ENCODE results near the gene PRMT2.

PRMT2 gene

DNA sequence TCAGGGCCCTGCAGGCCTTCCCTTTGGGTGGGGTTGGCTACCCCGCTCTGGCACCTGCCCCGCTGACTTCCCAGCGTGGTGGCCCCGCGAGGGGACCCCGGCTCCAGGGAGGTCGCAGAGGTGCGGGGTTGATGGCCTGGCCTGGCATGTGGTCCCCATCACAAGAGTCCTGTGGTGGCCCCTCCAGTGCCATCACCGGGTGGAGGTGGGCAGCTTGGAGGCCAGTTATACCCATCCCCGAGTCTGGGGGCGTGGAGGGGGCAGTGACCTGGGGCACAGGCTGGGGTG, 26.8 kb downstream of the PRMT2 start:
- no peak overlapping the region for H3K23ac ChIP-seq (ENCODE audit: low read length)
- H2AK5ac ChIP-seq (ENCODE audit: low read length), result no peak overlapping the region
- no peak overlapping the region for H3K4ac ChIP-seq (ENCODE audit: low read depth, low read length)
- H4K12ac ChIP-seq (ENCODE audit: low read depth, low read length), result no peak overlapping the region
- H2BK12ac ChIP-seq (ENCODE audit: low read length), result no peak overlapping the region
- H3K4me2 ChIP-seq (ENCODE audit: low read length), result no peak overlapping the region
- H2BK120ac ChIP-seq (ENCODE audit: insufficient read depth, low read length, poor library complexity), result no peak overlapping the region
- no peak for DNase-seq
- H3K4me1 ChIP-seq (ENCODE audit: control insufficient read depth in 1 of 2, insufficient read depth in 2 of 2, low read length in 2 of 2), result peaks cover 7 to 18% of the 10 kb centered on the region in 2 experiments
- H2BK5ac ChIP-seq (ENCODE audit: low read depth, low read length, poor library complexity), result no peak overlapping the region
- H3K14ac ChIP-seq (ENCODE audit: low read length), result no peak overlapping the region
- H3K18ac ChIP-seq (ENCODE audit: low read length), result no peak overlapping the region
- no peaks in the 10 kb centered on the region for H3K79me1 ChIP-seq (ENCODE audit: low read length)
- no peak overlapping the region for H3K27ac ChIP-seq (ENCODE audit: low read depth, low read length)
- peaks cover 11% of the 10 kb centered on the region for H3K9me3 ChIP-seq (ENCODE audit: insufficient read depth, low read depth, low read length)
- H4K91ac ChIP-seq (ENCODE audit: low read depth, low read length), result no peak overlapping the region
- no peaks in the 10 kb centered on the region for H3K27me3 ChIP-seq (ENCODE audit: insufficient read depth, low read length)
- H4K8ac ChIP-seq (ENCODE audit: low read depth, low read length), result no peak overlapping the region
- no peak overlapping the region for H3K9ac ChIP-seq (ENCODE audit: low read length)
- peaks cover 25 to 33% of the 10 kb centered on the region in 2 experiments for H3K36me3 ChIP-seq (ENCODE audit: control insufficient read depth in 1 of 2, insufficient read depth in 2 of 2, low read length in 2 of 2)
- no CpG with 5 or more reads among the region's 11 CpGs for WGBS (ENCODE audit: extremely low coverage, insufficient coverage, insufficient read length)
- no peak overlapping the region for H3K4me3 ChIP-seq (ENCODE audit: low read depth, low read length)
- H2AFZ ChIP-seq (ENCODE audit: insufficient read depth, low read length, poor library complexity), result no peak overlapping the region
- no peaks in the 10 kb centered on the region for H3K79me2 ChIP-seq (ENCODE audit: control insufficient read depth, insufficient read depth, low read length, poor library complexity)

DNA sequence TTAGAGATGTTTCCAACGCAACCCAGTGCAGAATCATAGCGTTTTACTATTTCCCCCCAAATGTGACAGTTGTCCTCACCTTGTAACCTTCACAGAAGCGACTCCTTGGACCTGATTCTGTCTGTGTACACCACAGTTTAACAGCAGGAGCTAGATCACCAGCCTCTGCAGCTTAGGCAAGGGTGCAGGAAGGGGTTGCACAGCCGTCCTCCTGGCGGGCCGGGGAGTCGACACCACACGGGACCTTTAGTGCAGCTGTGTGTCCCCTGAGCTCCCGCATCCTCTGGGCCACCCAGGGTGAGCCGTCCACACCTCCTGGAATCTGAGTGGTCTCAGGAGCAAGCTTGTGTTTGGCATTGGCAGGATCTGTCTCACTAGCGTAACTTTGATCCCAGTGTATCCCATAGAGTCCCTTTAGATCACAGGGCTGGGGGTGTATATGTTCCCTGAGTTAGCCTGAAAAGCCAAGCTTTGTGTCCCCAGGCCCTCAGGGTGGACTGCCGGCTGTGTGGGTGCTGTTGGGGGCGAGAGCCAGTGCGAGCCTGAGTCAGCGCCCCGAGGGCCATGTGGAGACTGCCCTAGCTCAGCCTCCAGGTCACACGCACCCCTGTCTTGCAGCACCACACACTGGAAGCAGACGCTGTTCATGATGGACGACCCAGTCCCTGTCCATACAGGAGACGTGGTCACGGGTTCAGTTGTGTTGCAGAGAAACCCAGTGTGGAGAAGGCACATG, 27.5 kb downstream of the PRMT2 start:
- peaks cover 7 to 18% of the 10 kb centered on the region in 2 experiments for H3K4me1 ChIP-seq (ENCODE audit: control insufficient read depth in 1 of 2, insufficient read depth in 2 of 2, low read length in 2 of 2)
- no peak overlapping the region for H3K9ac ChIP-seq (ENCODE audit: low read length)
- no peak overlapping the region for H3K4me3 ChIP-seq (ENCODE audit: low read depth, low read length)
- peaks cover 11% of the 10 kb centered on the region for H3K9me3 ChIP-seq (ENCODE audit: insufficient read depth, low read depth, low read length)
- H2BK12ac ChIP-seq (ENCODE audit: low read length), result no peak overlapping the region
- WGBS (ENCODE audit: extremely low coverage, insufficient coverage, insufficient read length), result no CpG with 5 or more reads among the region's 21 CpGs
- no peak overlapping the region for H3K23ac ChIP-seq (ENCODE audit: low read length)
- no peak overlapping the region for H4K12ac ChIP-seq (ENCODE audit: low read depth, low read length)
- no peak overlapping the region for H2AFZ ChIP-seq (ENCODE audit: insufficient read depth, low read length, poor library complexity)
- no peak overlapping the region for H3K18ac ChIP-seq (ENCODE audit: low read length)
- peaks cover 23 to 32% of the 10 kb centered on the region in 2 experiments for H3K36me3 ChIP-seq (ENCODE audit: control insufficient read depth in 1 of 2, insufficient read depth in 2 of 2, low read length in 2 of 2)
- H3K79me1 ChIP-seq (ENCODE audit: low read length), result peaks cover 4% of the 10 kb centered on the region
- H2BK5ac ChIP-seq (ENCODE audit: low read depth, low read length, poor library complexity), result no peak overlapping the region
- H3K4me2 ChIP-seq (ENCODE audit: low read length), result no peak overlapping the region
- no peak overlapping the region for H2AK5ac ChIP-seq (ENCODE audit: low read length)
- H4K91ac ChIP-seq (ENCODE audit: low read depth, low read length), result no peak overlapping the region
- no peak overlapping the region for H4K8ac ChIP-seq (ENCODE audit: low read depth, low read length)
- H3K4ac ChIP-seq (ENCODE audit: low read depth, low read length), result no peak overlapping the region
- H3K27me3 ChIP-seq (ENCODE audit: insufficient read depth, low read length), result no peaks in the 10 kb centered on the region
- peaks cover under 1% of the 10 kb centered on the region for H3K79me2 ChIP-seq (ENCODE audit: control insufficient read depth, insufficient read depth, low read length, poor library complexity)
- DNase-seq, result no peak
- no peak overlapping the region for H2BK120ac ChIP-seq (ENCODE audit: insufficient read depth, low read length, poor library complexity)
- no peak overlapping the region for H3K14ac ChIP-seq (ENCODE audit: low read length)
- H3K27ac ChIP-seq (ENCODE audit: low read depth, low read length), result no peak overlapping the region

DNA sequence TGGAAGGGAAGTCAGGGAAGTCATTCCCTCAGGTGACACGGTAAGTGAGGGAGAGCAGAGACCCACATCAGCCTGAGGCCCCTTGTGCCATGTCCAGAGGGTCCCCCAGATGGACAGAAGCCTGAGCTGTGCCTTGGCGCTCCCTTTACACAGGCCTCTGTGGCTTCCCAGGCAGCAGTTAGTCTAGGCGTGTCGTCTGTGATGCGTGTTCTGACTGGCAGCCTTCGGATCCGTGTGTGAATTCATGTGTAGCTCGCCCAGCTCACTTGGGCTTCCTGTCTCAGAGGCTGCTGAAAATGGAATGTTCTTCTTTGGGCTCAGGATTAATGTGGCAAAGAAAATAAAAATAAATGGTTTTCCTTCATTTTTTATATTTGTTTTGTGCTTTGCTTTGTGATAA, 28.3 kb downstream of the PRMT2 start:
- Histone ChIP-seq H2AFZ (ENCODE audit: insufficient read depth, low read length, poor library complexity) (no peak overlapping the region), H4K91ac (ENCODE audit: low read depth, low read length) (no peak overlapping the region), H3K9ac (ENCODE audit: low read length) (no peak overlapping the region), H3K4me1 (ENCODE audit: control insufficient read depth in 1 of 2, insufficient read depth in 2 of 2, low read length in 2 of 2) (peaks cover 9 to 18% of the 10 kb centered on the region in 2 experiments), H4K8ac (ENCODE audit: low read depth, low read length) (no peak overlapping the region), H3K79me2 (ENCODE audit: control insufficient read depth, insufficient read depth, low read length, poor library complexity) (peaks cover 2% of the 10 kb centered on the region), H2BK120ac (ENCODE audit: insufficient read depth, low read length, poor library complexity) (no peak overlapping the region), H3K27ac (ENCODE audit: low read depth, low read length) (no peak overlapping the region), H4K12ac (ENCODE audit: low read depth, low read length) (no peak overlapping the region), H3K36me3 (ENCODE audit: control insufficient read depth in 1 of 2, insufficient read depth in 2 of 2, low read length in 2 of 2) (peaks cover 20 to 26% of the 10 kb centered on the region in 2 experiments), H3K4ac (ENCODE audit: low read depth, low read length) (no peak overlapping the region), H3K18ac (ENCODE audit: low read length) (no peak overlapping the region), H3K4me2 (ENCODE audit: low read length) (no peak overlapping the region), H3K79me1 (ENCODE audit: low read length) (peaks cover 7% of the 10 kb centered on the region), H3K23ac (ENCODE audit: low read length) (no peak overlapping the region), H2BK12ac (ENCODE audit: low read length) (no peak overlapping the region), H2AK5ac (ENCODE audit: low read length) (no peak overlapping the region), H3K9me3 (ENCODE audit: insufficient read depth, low read depth, low read length) (peaks cover 9% of the 10 kb centered on the region), H3K4me3 (ENCODE audit: low read depth, low read length) (no peak overlapping the region), H2BK5ac (ENCODE audit: low read depth, low read length, poor library complexity) (no peak overlapping the region), H3K14ac (ENCODE audit: low read length) (no peak overlapping the region), H3K27me3 (ENCODE audit: insufficient read depth, low read length) (no peaks in the 10 kb centered on the region)
- no peak for DNase-seq
- no CpG with 5 or more reads among the region's 8 CpGs for WGBS (ENCODE audit: extremely low coverage, insufficient coverage, insufficient read length)

DNA sequence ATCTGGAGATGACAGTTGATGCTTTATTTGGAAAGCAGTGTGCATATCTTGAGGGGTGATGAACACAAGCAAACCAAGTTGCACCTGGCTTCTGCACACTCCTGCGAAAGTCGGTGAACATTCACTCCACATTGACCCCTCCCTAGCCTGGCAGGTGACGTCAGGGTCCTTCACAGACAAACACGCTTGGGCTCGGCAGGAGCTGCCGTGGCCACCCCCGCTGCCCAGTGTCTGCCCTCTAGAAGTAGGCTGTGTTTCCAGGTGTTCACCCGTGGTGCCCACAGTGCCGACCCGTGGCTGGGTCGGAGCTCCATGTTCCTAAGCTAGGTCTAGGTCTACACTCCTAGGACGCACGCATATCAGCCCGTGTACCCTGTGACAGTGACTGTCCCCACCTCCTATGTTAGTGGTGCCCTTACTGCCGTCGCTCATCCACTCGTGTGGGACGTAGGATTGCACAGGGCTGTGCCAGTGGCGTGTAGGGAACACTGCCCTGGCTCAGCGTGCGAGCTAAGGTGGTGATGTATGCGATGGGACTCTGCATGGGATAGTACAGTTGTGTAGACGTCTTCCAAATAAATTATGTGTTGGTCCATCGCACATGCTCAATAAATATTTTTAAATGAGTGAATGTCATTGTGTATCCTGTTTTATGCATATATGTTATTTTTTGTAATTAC, 29.0 kb downstream of the PRMT2 start:
- no peak overlapping the region for H4K91ac ChIP-seq (ENCODE audit: low read depth, low read length)
- peaks cover 9 to 18% of the 10 kb centered on the region in 2 experiments for H3K4me1 ChIP-seq (ENCODE audit: control insufficient read depth in 1 of 2, insufficient read depth in 2 of 2, low read length in 2 of 2)
- H3K4ac ChIP-seq (ENCODE audit: low read depth, low read length), result no peak overlapping the region
- H3K27ac ChIP-seq (ENCODE audit: low read depth, low read length), result no peak overlapping the region
- H3K27me3 ChIP-seq (ENCODE audit: insufficient read depth, low read length), result no peaks in the 10 kb centered on the region
- no peak overlapping the region for H3K9ac ChIP-seq (ENCODE audit: low read length)
- H2BK120ac ChIP-seq (ENCODE audit: insufficient read depth, low read length, poor library complexity), result no peak overlapping the region
- no CpG with 5 or more reads among the region's 24 CpGs for WGBS (ENCODE audit: extremely low coverage, insufficient coverage, insufficient read length)
- no peak overlapping the region for H2AFZ ChIP-seq (ENCODE audit: insufficient read depth, low read length, poor library complexity)
- H3K9me3 ChIP-seq (ENCODE audit: insufficient read depth, low read depth, low read length), result peaks cover 9% of the 10 kb centered on the region
- no peak overlapping the region for H2BK5ac ChIP-seq (ENCODE audit: low read depth, low read length, poor library complexity)
- no peak overlapping the region for H2AK5ac ChIP-seq (ENCODE audit: low read length)
- H3K4me3 ChIP-seq (ENCODE audit: low read depth, low read length), result peak overlapping the region; percentile 42
- no peak overlapping the region for H2BK12ac ChIP-seq (ENCODE audit: low read length)
- no peak overlapping the region for H3K18ac ChIP-seq (ENCODE audit: low read length)
- peaks cover 7% of the 10 kb centered on the region for H3K79me1 ChIP-seq (ENCODE audit: low read length)
- no peak overlapping the region for H3K23ac ChIP-seq (ENCODE audit: low read length)
- peaks cover 2% of the 10 kb centered on the region for H3K79me2 ChIP-seq (ENCODE audit: control insufficient read depth, insufficient read depth, low read length, poor library complexity)
- no peak overlapping the region for H3K14ac ChIP-seq (ENCODE audit: low read length)
- DNase-seq, result no peak
- H3K36me3 ChIP-seq (ENCODE audit: control insufficient read depth in 1 of 2, insufficient read depth in 2 of 2, low read length in 2 of 2), result peaks cover 16 to 21% of the 10 kb centered on the region in 2 experiments
- no peak overlapping the region for H3K4me2 ChIP-seq (ENCODE audit: low read length)
- no peak overlapping the region for H4K8ac ChIP-seq (ENCODE audit: low read depth, low read length)
- H4K12ac ChIP-seq (ENCODE audit: low read depth, low read length), result no peak overlapping the region
